HL-60 (cell line): ENCODE measurements around the gene B3GALNT1.

Experiments used
- DNase-seq, 2 experiments: peaks; one replicate each; pipeline ENCODE4 v3.0.0-alpha.2; 2010 to 2020; ENCODE audit warnings: low read depth in 1 of 2, low spot score in 1 of 2
- H3K27ac ChIP-seq: fragments of 250-450 bp; sonication (Bioruptor Pico); replicated peaks from 2 replicates; pipeline ENCODE4 v1.5.1; 2020; ENCODE audit warnings: mild to moderate bottlenecking, moderate library complexity
- H3K27me3 ChIP-seq: fragments of 250-450 bp; sonication (Bioruptor Pico); 2 replicates; pipeline ENCODE4 v1.5.1; 2021; ENCODE audit warnings: mild to moderate bottlenecking, moderate library complexity; ENCODE audit not compliant: insufficient read depth, poor library complexity, severe bottlenecking
- H3K4me3 ChIP-seq: replicated peaks from 2 replicates; pipeline ENCODE4 v1.5.1; 2011; ENCODE audit warnings: mild to moderate bottlenecking, control low read depth, low read length; ENCODE audit not compliant: insufficient read depth
- GABPA ChIP-seq: IDR thresholded peaks from 2 replicates; pipeline ENCODE4 v1.6.1; 2012; ENCODE audit warnings: low read depth
- POLR2AphosphoS5 ChIP-seq: IDR thresholded peaks from 2 replicates; pipeline ENCODE4 v1.6.1; 2012; ENCODE audit warnings: low read depth
- SPI1 ChIP-seq: IDR thresholded peaks from 2 replicates; pipeline ENCODE4 v1.6.1; 2012; ENCODE audit warnings: low read depth, mild to moderate bottlenecking, borderline replicate concordance
- TF ChIP-seq, protein P1 (sequence below): IDR thresholded peaks from one replicate; pipeline ENCODE4 v1.5.1; 2011; ENCODE audit warnings: low read length, control low read depth, inconsistent platforms; ENCODE audit not compliant: insufficient read depth
- TF ChIP-seq, protein P2 (sequence below): IDR thresholded peaks from 2 replicates; pipeline ENCODE4 v1.6.1; 2012; ENCODE audit warnings: low read depth; ENCODE audit not compliant: insufficient replicate concordance

Gene B3GALNT1

DNA sequence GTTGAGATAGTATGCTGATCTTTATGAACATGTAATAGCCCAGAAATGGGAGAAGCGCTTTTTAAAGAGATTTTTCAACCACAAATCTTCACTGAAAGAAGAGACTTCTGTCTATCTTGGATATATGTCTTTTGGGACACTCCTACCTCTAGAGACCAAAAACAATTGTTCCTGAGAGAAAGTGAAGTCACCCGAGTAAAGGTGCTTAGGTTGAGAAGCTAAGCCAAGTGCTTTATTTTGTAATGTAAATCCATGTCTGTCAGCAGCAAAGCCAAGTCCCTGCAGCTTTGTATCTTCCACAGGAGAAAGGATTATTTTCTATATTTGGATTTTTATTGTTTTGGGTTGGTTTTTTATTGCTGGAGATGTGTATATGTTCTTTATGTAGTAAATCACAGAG is 32.1 kb upstream of the B3GALNT1 start:
- TF ChIP-seq, protein P1, sequence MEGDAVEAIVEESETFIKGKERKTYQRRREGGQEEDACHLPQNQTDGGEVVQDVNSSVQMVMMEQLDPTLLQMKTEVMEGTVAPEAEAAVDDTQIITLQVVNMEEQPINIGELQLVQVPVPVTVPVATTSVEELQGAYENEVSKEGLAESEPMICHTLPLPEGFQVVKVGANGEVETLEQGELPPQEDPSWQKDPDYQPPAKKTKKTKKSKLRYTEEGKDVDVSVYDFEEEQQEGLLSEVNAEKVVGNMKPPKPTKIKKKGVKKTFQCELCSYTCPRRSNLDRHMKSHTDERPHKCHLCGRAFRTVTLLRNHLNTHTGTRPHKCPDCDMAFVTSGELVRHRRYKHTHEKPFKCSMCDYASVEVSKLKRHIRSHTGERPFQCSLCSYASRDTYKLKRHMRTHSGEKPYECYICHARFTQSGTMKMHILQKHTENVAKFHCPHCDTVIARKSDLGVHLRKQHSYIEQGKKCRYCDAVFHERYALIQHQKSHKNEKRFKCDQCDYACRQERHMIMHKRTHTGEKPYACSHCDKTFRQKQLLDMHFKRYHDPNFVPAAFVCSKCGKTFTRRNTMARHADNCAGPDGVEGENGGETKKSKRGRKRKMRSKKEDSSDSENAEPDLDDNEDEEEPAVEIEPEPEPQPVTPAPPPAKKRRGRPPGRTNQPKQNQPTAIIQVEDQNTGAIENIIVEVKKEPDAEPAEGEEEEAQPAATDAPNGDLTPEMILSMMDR: no peak
- TF ChIP-seq, protein P2, sequence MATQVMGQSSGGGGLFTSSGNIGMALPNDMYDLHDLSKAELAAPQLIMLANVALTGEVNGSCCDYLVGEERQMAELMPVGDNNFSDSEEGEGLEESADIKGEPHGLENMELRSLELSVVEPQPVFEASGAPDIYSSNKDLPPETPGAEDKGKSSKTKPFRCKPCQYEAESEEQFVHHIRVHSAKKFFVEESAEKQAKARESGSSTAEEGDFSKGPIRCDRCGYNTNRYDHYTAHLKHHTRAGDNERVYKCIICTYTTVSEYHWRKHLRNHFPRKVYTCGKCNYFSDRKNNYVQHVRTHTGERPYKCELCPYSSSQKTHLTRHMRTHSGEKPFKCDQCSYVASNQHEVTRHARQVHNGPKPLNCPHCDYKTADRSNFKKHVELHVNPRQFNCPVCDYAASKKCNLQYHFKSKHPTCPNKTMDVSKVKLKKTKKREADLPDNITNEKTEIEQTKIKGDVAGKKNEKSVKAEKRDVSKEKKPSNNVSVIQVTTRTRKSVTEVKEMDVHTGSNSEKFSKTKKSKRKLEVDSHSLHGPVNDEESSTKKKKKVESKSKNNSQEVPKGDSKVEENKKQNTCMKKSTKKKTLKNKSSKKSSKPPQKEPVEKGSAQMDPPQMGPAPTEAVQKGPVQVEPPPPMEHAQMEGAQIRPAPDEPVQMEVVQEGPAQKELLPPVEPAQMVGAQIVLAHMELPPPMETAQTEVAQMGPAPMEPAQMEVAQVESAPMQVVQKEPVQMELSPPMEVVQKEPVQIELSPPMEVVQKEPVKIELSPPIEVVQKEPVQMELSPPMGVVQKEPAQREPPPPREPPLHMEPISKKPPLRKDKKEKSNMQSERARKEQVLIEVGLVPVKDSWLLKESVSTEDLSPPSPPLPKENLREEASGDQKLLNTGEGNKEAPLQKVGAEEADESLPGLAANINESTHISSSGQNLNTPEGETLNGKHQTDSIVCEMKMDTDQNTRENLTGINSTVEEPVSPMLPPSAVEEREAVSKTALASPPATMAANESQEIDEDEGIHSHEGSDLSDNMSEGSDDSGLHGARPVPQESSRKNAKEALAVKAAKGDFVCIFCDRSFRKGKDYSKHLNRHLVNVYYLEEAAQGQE: no peak
- TF ChIP-seq SPI1 (no peak), GABPA (no peak), POLR2AphosphoS5 (no peak)
- Histone ChIP-seq H3K4me3 (no peak overlapping the region), H3K27me3 (no peaks in the 10 kb centered on the region), H3K27ac (no peak overlapping the region)
- no peak for DNase-seq

GRCh38 chr3:161132391-161132790 is 27.2 kb upstream of the B3GALNT1 start:
- TF ChIP-seq SPI1: no peak
- TF ChIP-seq, protein P2: no peak
- no peak for TF ChIP-seq POLR2AphosphoS5
- no peak for TF ChIP-seq GABPA
- TF ChIP-seq, protein P1: no peak
- Histone ChIP-seq H3K27me3 (no peaks in the 10 kb centered on the region), H3K27ac (no peak overlapping the region), H3K4me3 (no peak overlapping the region)
- DNase-seq: no peak

GRCh38 chr3:161126495-161126894 is 21.3 kb upstream of the B3GALNT1 start:
- no peak overlapping the region for H3K27ac ChIP-seq
- no peak for DNase-seq
- no peak overlapping the region for H3K4me3 ChIP-seq
- TF ChIP-seq SPI1: no peak
- TF ChIP-seq GABPA: no peak
- H3K27me3 ChIP-seq: no peaks in the 10 kb centered on the region

DNA sequence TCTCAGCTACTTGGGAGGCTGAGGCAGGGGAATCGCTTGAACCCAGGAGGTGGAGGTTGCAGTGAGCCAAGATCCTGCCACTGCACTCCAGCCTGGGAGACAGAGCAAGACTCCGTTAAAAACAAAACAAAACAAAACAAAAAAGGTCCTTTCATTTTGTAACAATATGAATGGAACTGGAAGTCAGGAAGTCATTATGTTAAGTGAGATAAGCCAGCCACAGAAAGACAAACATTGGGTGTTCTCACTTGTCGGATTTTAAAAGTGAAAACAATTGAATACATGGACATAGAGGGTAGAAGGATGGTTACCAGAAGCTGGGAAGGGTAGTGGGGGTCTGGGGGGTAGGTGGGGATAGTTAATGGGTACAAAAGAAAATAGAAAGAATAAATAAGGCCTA is 12.5 kb upstream of the B3GALNT1 start:
- H3K27ac ChIP-seq: no peak overlapping the region
- no peak for DNase-seq
- TF ChIP-seq, protein P2: no peak
- TF ChIP-seq SPI1 (no peak), POLR2AphosphoS5 (no peak), GABPA (no peak)
- TF ChIP-seq, protein P1: no peak

More for the DNA sequence above, 12.5 kb upstream of the B3GALNT1 start:
- Histone ChIP-seq H3K27me3 (no peaks in the 10 kb centered on the region), H3K4me3 (no peak overlapping the region)
